ENCODE results near the gene CALML5.

Gene CALML5

GRCh38 chr10:5500910-5501309 lies 1.5 kb upstream of the CALML5 start:
- no peak for DNase-seq (ENCODE audit: low spot score)

DNA sequence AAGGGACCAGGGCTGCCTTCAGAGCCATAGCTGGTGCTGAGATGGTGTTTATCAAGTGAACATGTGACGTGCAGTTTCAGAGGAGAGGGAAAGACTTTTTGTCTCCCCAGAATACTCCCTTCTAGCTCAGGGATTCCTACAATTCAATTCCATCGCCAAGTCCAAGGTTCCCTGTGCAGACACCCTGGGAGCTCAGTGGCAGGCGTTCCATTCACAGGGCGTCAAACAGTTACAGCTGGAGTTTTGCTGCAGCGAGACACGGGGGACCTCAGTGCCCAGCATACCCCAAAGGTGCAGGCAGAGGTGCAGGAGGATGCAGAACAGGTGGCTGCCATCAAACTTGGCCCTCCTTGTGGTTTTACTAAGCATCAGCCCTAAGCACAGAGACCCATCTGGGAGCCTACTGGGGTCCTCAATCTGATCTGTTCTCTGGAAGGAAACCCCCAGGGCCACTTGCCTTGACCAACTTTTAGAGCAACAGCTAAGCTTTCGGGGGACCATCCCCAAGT lies 846 bp upstream of the CALML5 start:
- no peak for DNase-seq (ENCODE audit: low spot score)

DNA sequence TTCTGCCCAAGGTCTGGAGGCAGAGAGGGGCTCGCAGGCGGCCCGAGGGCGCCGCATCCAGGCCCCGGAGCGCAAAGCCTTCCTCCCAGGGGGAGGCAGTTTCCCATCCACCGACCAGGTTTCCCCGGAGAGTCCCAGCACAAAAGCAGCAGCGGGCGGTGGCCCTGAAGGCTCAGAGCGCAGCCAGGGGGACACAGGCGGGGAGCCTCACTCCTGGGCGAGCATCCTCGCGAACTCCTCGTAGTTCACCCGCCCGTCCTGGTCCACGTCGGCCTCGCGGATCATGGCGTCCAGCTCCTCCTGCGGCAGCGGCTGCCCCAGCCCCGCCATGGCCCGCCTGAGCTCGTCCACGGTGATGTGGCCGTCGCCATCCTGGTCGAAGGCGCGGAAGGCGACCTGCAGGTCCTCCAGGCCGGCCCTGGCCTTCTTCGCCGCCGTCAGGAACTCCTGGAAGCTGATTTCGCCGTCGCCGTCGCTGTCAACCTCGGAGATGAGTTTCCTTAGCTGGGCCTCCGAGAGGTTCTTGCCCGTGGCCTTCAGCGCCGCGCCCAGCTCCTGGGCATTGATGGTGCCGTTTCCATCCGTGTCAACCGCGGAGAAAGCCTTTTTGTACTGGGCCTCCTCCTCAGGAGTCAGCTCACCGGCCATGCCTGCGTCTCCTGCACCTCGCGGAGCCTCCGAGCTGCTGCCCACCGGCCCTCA lies 428 bp downstream of the CALML5 start:
- DNase-seq (ENCODE audit: low spot score): no peak

GRCh38 chr10:5497948-5498730 lies 1.2 kb downstream of the CALML5 start:
- no peak for DNase-seq (ENCODE audit: low spot score)

GRCh38 chr10:5497289-5497688 lies 2.1 kb downstream of the CALML5 start:
- no peak for DNase-seq (ENCODE audit: low spot score)

- DNase-seq (ENCODE audit: low spot score): no peak
These were observed 2.8 kb downstream of the CALML5 start for GRCh38 chr10:5496261-5497250.

GRCh38 chr10:5494611-5495010 lies 4.8 kb downstream of the CALML5 start:
- DNase-seq (ENCODE audit: low spot score): no peak

GRCh38 chr10:5493691-5494090 lies 5.7 kb downstream of the CALML5 start:
- DNase-seq (ENCODE audit: low spot score): no peak

DNA sequence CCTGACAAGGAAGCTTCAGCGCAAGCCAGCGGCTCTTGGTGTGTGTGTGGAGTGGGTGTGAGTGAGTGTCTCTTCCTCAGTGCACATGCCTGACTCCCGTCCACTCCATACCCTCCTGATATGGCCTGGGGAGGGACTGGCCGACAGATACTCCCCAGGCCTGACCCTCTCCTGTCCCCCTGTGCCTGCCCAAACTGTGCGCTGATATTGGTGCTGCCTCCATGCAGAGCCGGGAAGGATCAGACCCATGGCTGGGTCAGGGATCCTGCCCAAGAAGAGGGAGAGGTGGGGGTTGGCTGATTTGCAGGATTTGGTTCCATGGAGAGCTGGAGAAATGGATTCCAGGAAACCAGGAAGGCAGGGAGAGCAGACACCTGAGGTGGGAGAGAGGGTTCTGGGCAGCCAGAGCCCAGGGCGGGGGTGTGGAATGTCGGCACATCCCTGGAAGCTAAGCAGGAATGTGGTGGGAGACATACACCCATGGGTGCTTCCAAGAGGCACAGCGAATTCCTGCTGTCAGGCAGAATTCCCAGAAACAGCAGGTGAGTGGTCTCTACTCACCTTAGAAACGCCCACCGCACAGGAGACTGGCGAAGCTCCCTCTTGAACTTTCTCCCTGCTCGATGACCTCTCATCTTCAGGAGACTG lies 6.3 kb downstream of the CALML5 start:
- no peak for DNase-seq (ENCODE audit: low spot score)

GRCh38 chr10:5492322-5492855 lies 7.0 kb downstream of the CALML5 start:
- no peak for DNase-seq (ENCODE audit: low spot score)

- DNase-seq (ENCODE audit: low spot score): no peak
These were observed 7.9 kb downstream of the CALML5 start for GRCh38 chr10:5491477-5491876.

GRCh38 chr10:5490698-5491464 lies 8.5 kb downstream of the CALML5 start:
- DNase-seq (ENCODE audit: low spot score): no peak

DNA sequence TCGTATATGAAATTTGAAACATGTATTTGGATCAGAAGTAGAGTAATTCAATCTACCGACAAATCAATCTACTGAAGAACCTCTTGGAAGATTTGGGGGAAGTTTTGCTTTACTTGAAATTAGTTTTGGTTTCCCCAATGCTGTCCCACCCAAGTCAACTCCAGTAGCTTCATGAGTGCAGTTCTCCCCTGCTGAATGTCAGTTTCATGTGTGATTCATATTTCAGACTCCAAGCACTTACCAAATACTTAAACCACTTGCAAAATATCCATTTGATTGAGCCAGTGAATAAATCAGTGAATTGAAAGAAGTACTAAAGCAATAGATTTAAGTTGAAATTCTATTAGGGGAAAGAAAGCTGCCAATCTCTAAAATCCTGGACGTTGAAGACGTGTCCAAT lies 9.3 kb downstream of the CALML5 start:
- no peak for DNase-seq (ENCODE audit: low spot score)

- DNase-seq (ENCODE audit: low spot score): no peak
These were observed 10.9 kb downstream of the CALML5 start for GRCh38 chr10:5488272-5489161.

DNA sequence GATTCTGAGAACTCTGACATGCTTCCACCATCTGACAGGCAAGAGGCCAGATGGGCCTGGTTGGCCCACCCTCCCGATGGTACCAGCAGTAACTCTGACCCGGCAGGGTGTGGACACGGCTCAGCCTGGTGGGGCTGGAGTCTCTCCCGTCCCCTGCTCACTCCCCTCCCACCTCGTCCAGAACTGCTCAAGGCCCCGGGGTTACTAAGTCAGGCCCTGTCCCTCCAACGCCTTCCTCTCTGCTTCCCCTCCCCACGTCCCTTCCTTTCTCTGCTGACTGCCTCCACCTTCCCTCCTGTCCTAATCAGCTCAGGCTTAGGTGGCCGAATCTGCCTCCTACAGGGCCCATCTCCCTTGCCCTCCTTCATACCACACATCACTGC lies 12.5 kb downstream of the CALML5 start:
- no peak for DNase-seq (ENCODE audit: low spot score)

DNA sequence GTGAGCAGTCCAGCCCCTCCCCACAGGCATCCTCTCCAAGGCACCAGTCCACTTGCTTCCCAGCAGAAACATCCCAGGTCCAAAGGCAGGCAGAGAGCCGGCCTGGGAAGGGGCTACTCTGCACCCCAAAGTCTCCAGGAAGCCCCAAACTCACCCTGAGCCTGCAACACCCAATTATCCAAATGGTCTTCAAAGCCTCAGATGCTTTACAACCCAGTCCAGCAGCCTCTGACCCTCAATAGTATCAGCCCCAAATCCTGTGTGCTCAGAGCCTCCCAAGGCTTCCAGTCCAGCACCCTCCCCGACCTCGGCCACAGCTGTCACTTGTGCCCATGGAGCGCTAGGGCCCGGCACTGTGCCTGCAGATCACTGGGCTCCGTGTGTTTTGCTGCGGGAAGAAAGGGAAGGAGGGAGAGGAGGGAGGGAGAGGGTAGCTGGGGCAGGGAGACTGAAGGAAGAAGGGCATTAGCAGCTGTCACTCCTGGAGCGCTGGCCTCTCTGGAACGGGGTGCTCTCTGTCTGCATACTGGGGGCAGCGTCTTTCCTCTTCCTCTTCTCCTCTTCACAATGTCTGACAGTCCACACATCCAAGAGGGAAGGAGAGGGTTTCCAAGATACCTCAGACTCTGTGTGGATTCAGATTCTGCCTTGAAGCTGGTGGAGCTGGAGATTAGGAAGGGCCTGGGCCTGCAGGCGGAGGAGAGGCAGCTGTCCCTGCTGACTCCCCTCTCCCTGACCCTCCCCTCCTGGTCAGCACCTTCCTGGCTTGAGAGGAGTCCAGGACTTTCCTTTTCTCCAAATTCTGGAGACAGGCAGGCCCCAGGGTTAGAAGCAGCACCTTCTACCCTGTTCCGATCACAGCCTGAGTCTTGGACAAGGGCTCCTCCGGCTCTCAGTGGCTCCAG lies 13.2 kb downstream of the CALML5 start:
- no peak for DNase-seq (ENCODE audit: low spot score)

GRCh38 chr10:5485290-5485689 lies 14.1 kb downstream of the CALML5 start:
- DNase-seq (ENCODE audit: low spot score): no peak

- no peak for DNase-seq (ENCODE audit: low spot score)
These were observed 15.2 kb downstream of the CALML5 start for GRCh38 chr10:5484205-5484604.

- no peak for DNase-seq (ENCODE audit: low spot score)
These were observed 17.4 kb downstream of the CALML5 start for GRCh38 chr10:5482016-5482415.

All from AG08395 (cell line).